A673 (cell line): ENCODE results near the gene LRRC66.

Experiments used
- EZH2 ChIP-seq: fragments of 200-600 bp; sonication (generic); IDR thresholded peaks from 2 replicates; pipeline ENCODE4 v1.6.1; 2017; ENCODE audit warnings: borderline replicate concordance, low read depth, mild to moderate bottlenecking, mixed read lengths, antibody characterized with exemption, low read length; ENCODE audit not compliant: poor library complexity, severe bottlenecking
- TF ChIP-seq, protein P1 (sequence below): fragments of 300-800, 200-600 bp; sonication (generic); conservative IDR thresholded peaks from 2 replicates; pipeline ENCODE4 v1.5.1; 2017; ENCODE audit warnings: low read depth, mild to moderate bottlenecking, antibody characterized with exemption, low read length, moderate library complexity, mixed read lengths

DNA sequence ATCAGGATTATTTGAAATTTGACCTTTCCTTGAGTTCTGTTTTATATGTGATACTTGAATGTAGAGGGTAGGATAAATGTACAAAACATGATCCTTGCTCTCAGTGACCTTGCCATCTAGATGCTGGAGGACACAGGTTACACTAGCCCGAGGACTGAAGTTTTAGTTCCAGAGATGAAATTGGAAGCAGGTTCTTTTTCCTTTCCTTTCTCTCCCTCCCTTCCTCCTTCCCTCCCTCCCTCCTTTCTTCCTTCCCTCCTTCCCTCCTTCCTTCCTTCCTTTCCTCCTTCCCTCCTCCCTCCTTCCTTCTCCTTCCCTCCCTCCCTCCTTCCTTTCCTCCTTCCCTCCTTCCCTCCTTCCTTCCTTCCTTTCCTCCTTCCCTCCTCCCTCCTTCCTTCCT, 54.3 kb downstream of the LRRC66 start:
- TF ChIP-seq, protein P1, sequence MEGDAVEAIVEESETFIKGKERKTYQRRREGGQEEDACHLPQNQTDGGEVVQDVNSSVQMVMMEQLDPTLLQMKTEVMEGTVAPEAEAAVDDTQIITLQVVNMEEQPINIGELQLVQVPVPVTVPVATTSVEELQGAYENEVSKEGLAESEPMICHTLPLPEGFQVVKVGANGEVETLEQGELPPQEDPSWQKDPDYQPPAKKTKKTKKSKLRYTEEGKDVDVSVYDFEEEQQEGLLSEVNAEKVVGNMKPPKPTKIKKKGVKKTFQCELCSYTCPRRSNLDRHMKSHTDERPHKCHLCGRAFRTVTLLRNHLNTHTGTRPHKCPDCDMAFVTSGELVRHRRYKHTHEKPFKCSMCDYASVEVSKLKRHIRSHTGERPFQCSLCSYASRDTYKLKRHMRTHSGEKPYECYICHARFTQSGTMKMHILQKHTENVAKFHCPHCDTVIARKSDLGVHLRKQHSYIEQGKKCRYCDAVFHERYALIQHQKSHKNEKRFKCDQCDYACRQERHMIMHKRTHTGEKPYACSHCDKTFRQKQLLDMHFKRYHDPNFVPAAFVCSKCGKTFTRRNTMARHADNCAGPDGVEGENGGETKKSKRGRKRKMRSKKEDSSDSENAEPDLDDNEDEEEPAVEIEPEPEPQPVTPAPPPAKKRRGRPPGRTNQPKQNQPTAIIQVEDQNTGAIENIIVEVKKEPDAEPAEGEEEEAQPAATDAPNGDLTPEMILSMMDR: no peak
- TF ChIP-seq EZH2: no peak
